Chondrocyte (in vitro differentiated cells): ENCODE results near the gene FH. TPM values are rescaled to one million over a fixed set of nuclear protein-coding genes. Genes with fewer than 3 reads are reported as not detected.

Experiments
- DNase-seq: peaks from one replicate; pipeline ENCODE4 v3.0.0; 2021; ENCODE audit warnings: mixed read lengths, low spot score
- H3K27ac Mint-ChIP-seq: one replicate; pipeline ENCODE4 v1.8.0; 2021; ENCODE audit warnings: mild to moderate bottlenecking, moderate library complexity, mixed read lengths; ENCODE audit not compliant: unreplicated experiment
- H3K27me3 Mint-ChIP-seq: 2 replicates; pipeline ENCODE4 v1.8.0; 2021; ENCODE audit warnings: low read depth, mixed read lengths
- H3K36me3 Mint-ChIP-seq: 2 replicates; pipeline ENCODE4 v1.8.0; 2021; ENCODE audit warnings: low read depth, mixed read lengths
- H3K4me1 Mint-ChIP-seq: 2 replicates; pipeline ENCODE4 v1.8.0; 2021; ENCODE audit warnings: low read depth, mild to moderate bottlenecking, mixed read lengths
- H3K4me3 Mint-ChIP-seq: one replicate; pipeline ENCODE4 v1.8.0; 2021; ENCODE audit warnings: mild to moderate bottlenecking, moderate library complexity, mixed read lengths; ENCODE audit not compliant: unreplicated experiment
- H3K9me3 Mint-ChIP-seq: 2 replicates; pipeline ENCODE4 v1.8.0; 2021; ENCODE audit warnings: low read depth, mixed read lengths
- CTCF ChIP-seq: fragments of 200-600 bp; sonication (generic); IDR thresholded peaks from 2 replicates; pipeline ENCODE4 v1.5.0; 2021; ENCODE audit warnings: antibody characterized with exemption, mild to moderate bottlenecking, moderate library complexity
- total RNA-seq: library from RNA; stranded (reverse); gene quantifications from 3 replicates; pipeline ENCODE4 v1.2.1, GENCODE V29; 2021

The FH gene
- total RNA-seq, 1 donor from 2014 or later = 57.9 TPM

GRCh38 chr1:241542199-241542907, 22.8 kb upstream of the FH start:
- no peak for DNase-seq
- no peaks in the 10 kb centered on the region for H3K9me3 Mint-ChIP-seq
- no peak for TF ChIP-seq CTCF
- no peaks in the 10 kb centered on the region for H3K36me3 Mint-ChIP-seq
- peaks cover 17% of the 10 kb centered on the region for H3K27me3 Mint-ChIP-seq
- H3K4me1 Mint-ChIP-seq = no peaks in the 10 kb centered on the region
- no peak overlapping the region for H3K4me3 Mint-ChIP-seq
- no peak overlapping the region for H3K27ac Mint-ChIP-seq

- H3K4me1 Mint-ChIP-seq = peaks cover 3% of the 10 kb centered on the region
Measured at GRCh38 chr1:241536969-241537368, 17.4 kb upstream of the FH start.

DNA sequence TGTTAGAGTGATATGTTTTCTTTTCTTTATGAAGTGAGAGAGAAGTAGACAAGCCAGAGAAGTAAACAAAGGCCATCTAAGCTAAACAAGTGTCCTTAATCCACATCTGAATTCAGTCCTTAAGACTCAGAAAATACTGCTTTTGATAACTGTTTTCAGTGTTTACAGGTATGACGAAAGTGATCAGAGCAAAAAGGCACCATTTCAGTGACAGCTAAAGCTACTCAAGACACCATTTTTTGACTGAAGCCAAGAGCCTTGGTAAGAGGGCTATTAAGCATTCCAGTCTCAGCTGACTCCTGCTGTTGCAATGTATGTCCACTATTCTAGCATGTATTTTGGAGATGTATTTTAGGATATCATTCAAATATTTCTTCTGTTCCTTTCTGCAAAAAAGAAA, 16.7 kb upstream of the FH start:
- Mint-ChIP-seq H3K4me3 (no peak overlapping the region), H3K9me3 (no peaks in the 10 kb centered on the region), H3K27me3 (peaks cover 19% of the 10 kb centered on the region), H3K27ac (no peak overlapping the region), H3K36me3 (no peaks in the 10 kb centered on the region), H3K4me1 (peaks cover 10% of the 10 kb centered on the region)
- TF ChIP-seq CTCF = no peak
- no peak for DNase-seq

More at GRCh38 chr1:241536969-241537368, 17.4 kb upstream of the FH start:
- no peak for DNase-seq
- H3K27ac Mint-ChIP-seq = no peak overlapping the region
- no peak for TF ChIP-seq CTCF
- no peak overlapping the region for H3K4me3 Mint-ChIP-seq
- H3K9me3 Mint-ChIP-seq = no peaks in the 10 kb centered on the region
- peaks cover 19% of the 10 kb centered on the region for H3K27me3 Mint-ChIP-seq
- no peaks in the 10 kb centered on the region for H3K36me3 Mint-ChIP-seq

- no peak for DNase-seq
- Mint-ChIP-seq H3K9me3 (no peaks in the 10 kb centered on the region), H3K27ac (no peak overlapping the region), H3K36me3 (no peaks in the 10 kb centered on the region), H3K4me1 (peaks cover 14% of the 10 kb centered on the region), H3K27me3 (peaks cover 23% of the 10 kb centered on the region), H3K4me3 (no peak overlapping the region)
- TF ChIP-seq CTCF = no peak
Measured at GRCh38 chr1:241533326-241534115, 14.0 kb upstream of the FH start.

GRCh38 chr1:241532864-241533263, 13.3 kb upstream of the FH start:
- H3K4me3 Mint-ChIP-seq = no peak overlapping the region
- peaks cover 14% of the 10 kb centered on the region for H3K4me1 Mint-ChIP-seq
- H3K36me3 Mint-ChIP-seq = no peaks in the 10 kb centered on the region
- TF ChIP-seq CTCF = no peak
- no peaks in the 10 kb centered on the region for H3K9me3 Mint-ChIP-seq
- H3K27ac Mint-ChIP-seq = no peak overlapping the region
- DNase-seq = no peak
- H3K27me3 Mint-ChIP-seq = peaks cover 25% of the 10 kb centered on the region
